Loucy (cell line): ENCODE measurements around the gene GPC5.
"Not testable (repeated sequence)": the region's sequence is repeated elsewhere in the genome, so short reads cannot be mapped to it uniquely, and the experiment has no call there.

ENCODE experiments used
- H2AFZ ChIP-seq: fragments of 200-600 bp; sonication (generic); 2 replicates; pipeline ENCODE4 v1.6.0; 2016; ENCODE audit warnings: antibody characterized with exemption, mild to moderate bottlenecking, low read length, moderate library complexity
- H3F3A ChIP-seq: fragments of 200-600 bp; 2 replicates; pipeline ENCODE4 v1.6.0; 2016; ENCODE audit warnings: antibody characterized with exemption, low read depth, mild to moderate bottlenecking
- H3K27me3 ChIP-seq: fragments of 200-600 bp; sonication (generic); 2 replicates; pipeline ENCODE4 v1.6.1; 2014; ENCODE audit warnings: low read length, mild to moderate bottlenecking; ENCODE audit not compliant: insufficient read depth, poor library complexity, severe bottlenecking
- H3K36me3 ChIP-seq: fragments of 200-600 bp; sonication (generic); 2 replicates; pipeline ENCODE4 v1.6.1; 2016; ENCODE audit warnings: low read length; ENCODE audit not compliant: insufficient read depth
- H3K4me1 ChIP-seq: fragments of 200-600 bp; sonication (generic); 2 replicates; pipeline ENCODE4 v1.5.1; 2014; ENCODE audit warnings: low read length, mild to moderate bottlenecking; ENCODE audit not compliant: insufficient read depth, poor library complexity, severe bottlenecking
- H3K4me2 ChIP-seq: fragments of 200-600 bp; sonication (generic); 2 replicates; pipeline ENCODE4 v1.6.0; 2014; ENCODE audit warnings: antibody characterized with exemption, low read length, low read depth, mild to moderate bottlenecking; ENCODE audit not compliant: poor library complexity, severe bottlenecking
- H3K4me3 ChIP-seq: fragments of 200-600 bp; sonication (generic); 2 replicates; pipeline ENCODE4 v1.5.1; 2014; ENCODE audit warnings: low read length, mild to moderate bottlenecking, mixed read lengths; ENCODE audit not compliant: poor library complexity, severe bottlenecking
- H3K79me2 ChIP-seq: fragments of 200-600 bp; sonication (generic); 2 replicates; pipeline ENCODE4 v1.6.1; 2014; ENCODE audit warnings: low read length; ENCODE audit not compliant: insufficient read depth
- H3K9ac ChIP-seq: fragments of 200-600 bp; sonication (generic); 2 replicates; pipeline ENCODE4 v1.6.0; 2014; ENCODE audit warnings: mild to moderate bottlenecking, low read depth, low read length, moderate library complexity; ENCODE audit not compliant: poor library complexity, severe bottlenecking
- H3K9me2 ChIP-seq: fragments of 200-600 bp; sonication (generic); replicated peaks from 2 replicates; pipeline ENCODE4 v1.6.1; 2016; ENCODE audit warnings: low read depth, low read length, mixed read lengths
- H3K9me3 ChIP-seq: fragments of 200-600 bp; sonication (generic); 2 replicates; pipeline ENCODE4 v1.6.1; 2014; ENCODE audit warnings: mild to moderate bottlenecking, antibody characterized with exemption, low read length, low read depth; ENCODE audit not compliant: insufficient read depth
- H4K20me1 ChIP-seq: fragments of 200-600 bp; sonication (generic); 2 replicates; pipeline ENCODE4 v1.6.0; 2014; ENCODE audit warnings: antibody characterized with exemption, low read length, mild to moderate bottlenecking; ENCODE audit not compliant: insufficient read depth, poor library complexity, severe bottlenecking
- CTCF ChIP-seq: fragments of 200-600 bp; sonication (generic); conservative IDR thresholded peaks from 2 replicates; pipeline ENCODE4 v1.5.1; 2014; ENCODE audit warnings: mild to moderate bottlenecking, antibody characterized with exemption, low read length
- EZH2phosphoT487 ChIP-seq: fragments of 200-600 bp; IDR thresholded peaks from 2 replicates; pipeline ENCODE4 v1.6.1; 2018; ENCODE audit warnings: antibody characterized with exemption, mild to moderate bottlenecking, moderate library complexity, borderline replicate concordance

GPC5 gene

GRCh38 chr13:91774397-91774796, 376.0 kb downstream of the GPC5 start:
- no peaks in the 10 kb centered on the region for H3K9me2 ChIP-seq

GRCh38 chr13:91776611-91777193, 378.3 kb downstream of the GPC5 start:
- Histone ChIP-seq H3K79me2 (no peaks in the 10 kb centered on the region), H3K36me3 (no peaks in the 10 kb centered on the region), H3K9me2 (no peaks in the 10 kb centered on the region)

More at GRCh38 chr13:91774397-91774796, 376.0 kb downstream of the GPC5 start:
- TF ChIP-seq EZH2phosphoT487 (no peak), CTCF (no peak)
- no peaks in the 10 kb centered on the region for H3K36me3 ChIP-seq
- no peak overlapping the region for H2AFZ ChIP-seq
- H3K27me3 ChIP-seq, result no peaks in the 10 kb centered on the region
- H3K4me2 ChIP-seq, result no peak overlapping the region
- no peaks in the 10 kb centered on the region for H3F3A ChIP-seq
- H3K4me3 ChIP-seq, result no peak overlapping the region
- H3K79me2 ChIP-seq, result no peaks in the 10 kb centered on the region
- H3K9me3 ChIP-seq, result no peaks in the 10 kb centered on the region
- no peaks in the 10 kb centered on the region for H3K4me1 ChIP-seq
- H4K20me1 ChIP-seq, result no peaks in the 10 kb centered on the region
- no peak overlapping the region for H3K9ac ChIP-seq

GRCh38 chr13:91778123-91778522, 379.7 kb downstream of the GPC5 start:
- Histone ChIP-seq H3K4me1 (no peaks in the 10 kb centered on the region), H3K9ac (no peak overlapping the region), H3K4me3 (peak overlapping the region; percentile 29), H3F3A (no peaks in the 10 kb centered on the region), H3K9me3 (no peaks in the 10 kb centered on the region), H2AFZ (peak overlapping the region; percentile 59), H3K36me3 (no peaks in the 10 kb centered on the region), H3K79me2 (no peaks in the 10 kb centered on the region), H3K4me2 (peak overlapping the region; percentile 32), H4K20me1 (no peaks in the 10 kb centered on the region), H3K9me2 (no peaks in the 10 kb centered on the region), H3K27me3 (no peaks in the 10 kb centered on the region)
- TF ChIP-seq CTCF (no peak), EZH2phosphoT487 (no peak)

More at GRCh38 chr13:91776611-91777193, 378.3 kb downstream of the GPC5 start:
- Histone ChIP-seq H3K4me3 (no peak overlapping the region), H2AFZ (no peak overlapping the region), H3K9ac (no peak overlapping the region), H4K20me1 (no peaks in the 10 kb centered on the region), H3K4me2 (no peak overlapping the region), H3K27me3 (no peaks in the 10 kb centered on the region), H3F3A (no peaks in the 10 kb centered on the region), H3K9me3 (no peaks in the 10 kb centered on the region), H3K4me1 (no peaks in the 10 kb centered on the region)
- TF ChIP-seq EZH2phosphoT487, result no peak
- no peak for TF ChIP-seq CTCF

GRCh38 chr13:91781982-91782691, 383.7 kb downstream of the GPC5 start:
- not testable (repeated sequence) for H3K9me3 ChIP-seq, H2AFZ ChIP-seq, H3K9me2 ChIP-seq, H3K36me3 ChIP-seq, H3K27me3 ChIP-seq, H3K4me2 ChIP-seq, H3K4me3 ChIP-seq, H3K4me1 ChIP-seq, H3K9ac ChIP-seq, H3K79me2 ChIP-seq, H4K20me1 ChIP-seq, H3F3A ChIP-seq
